Neutrophil (primary cell): Measurements from ENCODE around the gene CPNE7.

Experiments
- H3K27ac ChIP-seq: fragments of 200-600 bp; sonication (generic); 2 replicates; pipeline ENCODE4 v1.5.1; 2016; ENCODE audit warnings: mild to moderate bottlenecking, moderate library complexity
- H3K27me3 ChIP-seq: fragments of 200-600 bp; sonication (generic); 2 replicates; pipeline ENCODE4 v1.6.0; 2016; ENCODE audit warnings: mild to moderate bottlenecking
- H3K36me3 ChIP-seq: fragments of 200-600 bp; sonication (generic); 2 replicates; pipeline ENCODE4 v1.5.1; 2017
- H3K4me1 ChIP-seq, 2 experiments: fragments of 200-600 bp in 1 of 2; sonication (generic) in 1 of 2; 1 replicate in 1 of 2; 2 replicates in 1 of 2; pipeline versions ENCODE4 v1.5.1 to v1.6.1; 2013 to 2016; ENCODE audit warnings: low read depth in 1 of 2, low read length in 1 of 2, mild to moderate bottlenecking in 1 of 2, moderate library complexity in 1 of 2; ENCODE audit not compliant: control insufficient read depth in 1 of 2, insufficient read depth in 1 of 2
- H3K4me3 ChIP-seq, 2 experiments: fragments of 200-600 bp in 1 of 2; sonication (generic) in 1 of 2; 1 replicate in 1 of 2; 2 replicates in 1 of 2; pipeline ENCODE4 v1.5.1; 2013 to 2016; ENCODE audit warnings: low read depth in 1 of 2, low read length in 1 of 2, mild to moderate bottlenecking in 1 of 2, moderate library complexity in 1 of 2
- H3K9me3 ChIP-seq: fragments of 200-600 bp; sonication (generic); 2 replicates; pipeline ENCODE4 v1.5.1; 2016
- TF ChIP-seq, protein P1 (sequence below): fragments of 200-600 bp; sonication (generic); IDR thresholded peaks from 2 replicates; pipeline ENCODE4 v1.5.1; 2016; ENCODE audit warnings: antibody characterized with exemption

CPNE7 gene

DNA sequence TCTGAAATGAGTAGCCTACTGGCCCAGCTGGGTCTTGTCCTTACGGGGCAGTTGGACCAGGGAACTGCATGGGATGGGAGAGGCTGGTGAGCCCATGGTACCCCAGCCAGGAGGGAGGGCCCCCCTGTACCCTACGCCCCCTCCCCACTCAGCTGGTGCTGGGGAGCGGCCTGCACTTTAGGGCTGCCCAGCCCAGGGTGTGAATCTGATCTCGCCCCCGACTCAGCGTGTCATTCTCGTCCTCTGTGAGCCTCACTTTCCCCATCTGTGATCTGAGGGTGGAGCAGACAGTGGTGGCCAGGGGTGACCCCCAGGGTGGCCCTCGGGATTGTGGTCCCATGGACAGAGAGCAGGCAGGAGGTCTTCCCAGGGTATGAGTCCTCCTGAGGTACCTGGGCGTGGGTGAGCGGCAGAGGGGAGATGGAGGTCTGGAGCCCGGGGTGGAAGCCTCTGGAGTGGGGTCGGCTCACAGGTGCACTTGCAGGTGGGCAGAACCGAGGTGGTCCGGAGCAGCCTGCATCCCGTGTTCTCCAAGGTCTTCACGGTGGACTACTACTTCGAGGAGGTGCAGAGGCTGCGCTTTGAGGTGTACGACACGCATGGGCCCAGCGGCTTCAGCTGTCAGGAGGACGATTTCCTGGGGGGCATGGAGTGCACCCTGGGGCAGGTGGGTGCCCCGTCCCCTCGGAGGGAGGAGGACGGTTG is 1.6 kb downstream of the CPNE7 start:
- H3K4me1 ChIP-seq, result peaks cover 11 to 12% of the 10 kb centered on the region in 2 experiments
- no peak overlapping the region for H3K4me3 ChIP-seq
- no peaks in the 10 kb centered on the region for H3K9me3 ChIP-seq
- no peak overlapping the region for H3K27ac ChIP-seq
- peaks cover 67% of the 10 kb centered on the region for H3K27me3 ChIP-seq
- H3K36me3 ChIP-seq, result no peaks in the 10 kb centered on the region
- TF ChIP-seq, protein P1, sequence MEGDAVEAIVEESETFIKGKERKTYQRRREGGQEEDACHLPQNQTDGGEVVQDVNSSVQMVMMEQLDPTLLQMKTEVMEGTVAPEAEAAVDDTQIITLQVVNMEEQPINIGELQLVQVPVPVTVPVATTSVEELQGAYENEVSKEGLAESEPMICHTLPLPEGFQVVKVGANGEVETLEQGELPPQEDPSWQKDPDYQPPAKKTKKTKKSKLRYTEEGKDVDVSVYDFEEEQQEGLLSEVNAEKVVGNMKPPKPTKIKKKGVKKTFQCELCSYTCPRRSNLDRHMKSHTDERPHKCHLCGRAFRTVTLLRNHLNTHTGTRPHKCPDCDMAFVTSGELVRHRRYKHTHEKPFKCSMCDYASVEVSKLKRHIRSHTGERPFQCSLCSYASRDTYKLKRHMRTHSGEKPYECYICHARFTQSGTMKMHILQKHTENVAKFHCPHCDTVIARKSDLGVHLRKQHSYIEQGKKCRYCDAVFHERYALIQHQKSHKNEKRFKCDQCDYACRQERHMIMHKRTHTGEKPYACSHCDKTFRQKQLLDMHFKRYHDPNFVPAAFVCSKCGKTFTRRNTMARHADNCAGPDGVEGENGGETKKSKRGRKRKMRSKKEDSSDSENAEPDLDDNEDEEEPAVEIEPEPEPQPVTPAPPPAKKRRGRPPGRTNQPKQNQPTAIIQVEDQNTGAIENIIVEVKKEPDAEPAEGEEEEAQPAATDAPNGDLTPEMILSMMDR, result no peak

DNA sequence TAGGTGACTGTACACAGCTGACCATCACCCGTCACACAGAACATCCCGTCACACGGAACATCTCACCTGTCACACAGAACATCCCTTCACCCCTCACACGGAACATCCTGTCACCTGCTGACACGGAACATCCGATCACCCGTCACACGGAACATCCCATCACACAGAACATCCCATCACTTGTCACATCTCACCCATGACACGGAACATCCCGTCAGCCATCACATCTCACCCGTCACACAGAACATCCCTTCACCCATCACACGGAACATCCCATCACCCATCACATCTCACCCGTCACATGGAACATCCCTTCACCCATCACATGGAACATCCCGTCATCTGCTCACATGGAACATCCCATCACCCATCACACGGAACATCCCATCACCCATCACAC is 3.8 kb downstream of the CPNE7 start:
- peaks cover 6 to 11% of the 10 kb centered on the region in 2 experiments for H3K4me1 ChIP-seq
- TF ChIP-seq, protein P1, result no peak
- peaks cover 45% of the 10 kb centered on the region for H3K27me3 ChIP-seq
- H3K9me3 ChIP-seq, result no peaks in the 10 kb centered on the region
- H3K27ac ChIP-seq, result no peak overlapping the region
- H3K36me3 ChIP-seq, result no peaks in the 10 kb centered on the region
- H3K4me3 ChIP-seq, result no peak overlapping the region

DNA sequence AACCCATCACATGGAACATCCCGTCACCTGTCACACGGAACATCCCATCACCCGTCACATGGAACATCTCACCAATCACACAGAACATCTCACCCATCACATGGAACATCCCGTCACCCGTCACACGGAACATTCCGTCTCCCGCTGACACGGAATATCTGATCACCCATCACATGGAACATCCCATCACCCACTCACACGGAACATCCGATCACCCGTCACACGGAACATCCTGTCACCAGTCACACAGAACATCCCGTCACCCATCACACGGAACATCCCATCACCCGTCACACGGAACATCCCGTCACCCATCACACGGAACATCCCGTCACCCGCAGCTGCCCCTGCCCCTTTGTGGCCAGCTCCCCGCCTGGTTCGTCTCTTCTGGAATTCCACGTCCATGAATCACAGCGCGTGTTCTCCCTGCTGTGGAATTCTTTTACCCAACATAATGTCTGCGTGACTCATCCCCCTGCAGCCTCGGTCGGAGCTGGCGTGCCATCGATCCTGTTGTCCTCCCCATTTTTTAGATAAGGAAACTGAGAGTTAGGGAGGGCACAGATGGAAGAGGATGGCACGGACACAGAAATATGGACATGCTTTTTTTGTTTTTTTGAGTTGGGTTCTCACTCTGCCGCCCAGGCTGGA is 5.6 kb downstream of the CPNE7 start:
- Histone ChIP-seq H3K4me1 (no peaks in the 10 kb centered on the region), H3K27ac (no peak overlapping the region), H3K9me3 (no peaks in the 10 kb centered on the region), H3K4me3 (no peak overlapping the region), H3K27me3 (peaks cover 27% of the 10 kb centered on the region), H3K36me3 (no peaks in the 10 kb centered on the region)
- TF ChIP-seq, protein P1, result no peak

DNA sequence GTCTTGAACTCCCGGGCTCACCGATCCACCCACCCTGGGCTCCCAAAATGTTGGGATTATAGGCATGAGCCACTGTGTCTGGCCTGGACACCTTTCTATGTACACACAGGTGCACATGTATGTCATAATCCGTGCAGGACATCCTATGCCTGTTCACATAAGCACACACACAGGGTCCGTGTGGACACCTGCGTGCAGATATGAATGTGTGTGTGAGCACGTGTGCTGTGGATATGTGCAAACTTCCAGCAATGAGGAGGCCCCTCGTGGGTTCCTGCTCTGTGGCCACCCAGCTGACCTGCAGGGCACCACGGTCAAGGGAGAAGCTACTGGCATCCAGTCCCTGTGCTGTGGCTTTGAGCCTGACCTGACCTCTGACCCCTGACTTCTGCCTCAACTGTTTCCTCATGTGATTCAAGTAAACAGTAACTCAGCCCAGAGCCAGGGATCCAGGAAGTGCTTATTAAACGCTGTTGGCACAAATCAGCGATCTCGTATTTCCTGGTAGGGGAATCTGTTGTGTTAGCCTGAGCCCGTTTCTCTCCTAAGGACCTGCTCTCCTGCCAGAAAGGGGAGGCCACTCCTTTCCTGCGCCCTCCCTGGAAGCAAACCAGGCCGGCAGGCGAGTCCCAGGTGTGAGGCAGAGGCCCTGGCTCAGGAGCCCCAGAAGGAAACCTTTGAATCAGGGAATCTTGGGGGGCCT is 6.5 kb downstream of the CPNE7 start:
- Histone ChIP-seq H3K9me3 (no peaks in the 10 kb centered on the region), H3K27ac (no peak overlapping the region), H3K4me1 (no peaks in the 10 kb centered on the region), H3K27me3 (peaks cover 19% of the 10 kb centered on the region), H3K4me3 (no peak overlapping the region), H3K36me3 (no peaks in the 10 kb centered on the region)
- TF ChIP-seq, protein P1, result no peak

DNA sequence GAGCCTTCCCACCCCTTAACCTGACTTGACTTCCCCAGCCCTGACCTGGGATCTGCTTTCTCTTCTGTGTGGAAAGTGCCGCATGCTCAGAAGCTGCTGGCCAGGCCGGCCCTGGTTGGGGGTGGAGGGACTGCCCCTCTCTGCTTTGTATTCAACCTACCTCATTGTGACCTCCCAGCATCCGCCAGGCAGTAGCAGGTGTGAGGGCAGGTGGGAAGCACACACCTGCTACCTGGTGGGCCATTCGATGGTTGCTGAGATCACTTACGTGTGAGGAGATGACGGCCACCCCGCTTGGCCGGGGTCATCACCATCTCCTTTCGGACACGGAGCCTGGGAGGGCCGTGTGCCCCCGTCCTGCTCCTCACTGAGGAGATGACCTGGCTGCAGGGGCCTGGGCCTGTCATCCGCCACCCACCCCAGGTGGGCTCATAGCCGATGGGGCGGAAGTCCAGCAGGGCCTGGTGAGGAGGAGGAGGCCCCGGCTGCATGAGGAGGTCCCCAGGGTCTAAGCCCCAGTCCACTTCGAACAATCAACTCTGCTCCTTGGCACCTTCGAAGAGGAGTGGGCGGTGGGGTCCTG is 7.1 kb downstream of the CPNE7 start:
- TF ChIP-seq, protein P1, result no peak
- no peak overlapping the region for H3K4me3 ChIP-seq
- no peaks in the 10 kb centered on the region for H3K36me3 ChIP-seq
- no peaks in the 10 kb centered on the region for H3K9me3 ChIP-seq
- no peaks in the 10 kb centered on the region for H3K4me1 ChIP-seq
- H3K27ac ChIP-seq, result no peak overlapping the region
- peaks cover 12% of the 10 kb centered on the region for H3K27me3 ChIP-seq
